GM18861 (cell line): ENCODE data around the gene AXIN1.
"Not testable (repeated sequence)": the region's sequence is repeated elsewhere in the genome, so short reads cannot be mapped to it uniquely, and the experiment has no call there.

ENCODE experiments used
- ATAC-seq: cut with Tn5 transposase; IDR thresholded peaks from one replicate; pipeline ENCODE4 v1.9.1; 2021; ENCODE audit not compliant: unreplicated experiment

The AXIN1 gene

GRCh38 chr16:381012-381788, 28.7 kb upstream of the AXIN1 start:
- ATAC-seq, result no peak

- no peak for ATAC-seq
Measured at GRCh38 chr16:380762-381011, 28.2 kb upstream of the AXIN1 start.

- no peak for ATAC-seq
Measured at GRCh38 chr16:379961-380761, 27.6 kb upstream of the AXIN1 start.

GRCh38 chr16:379183-379960, 26.8 kb upstream of the AXIN1 start:
- ATAC-seq, result no peak

- no peak for ATAC-seq
Measured at GRCh38 chr16:378821-379182, 26.3 kb upstream of the AXIN1 start.

- ATAC-seq, result not testable (repeated sequence)
Measured at GRCh38 chr16:378113-378820, 25.7 kb upstream of the AXIN1 start.

- no peak for ATAC-seq
Measured at GRCh38 chr16:377419-377951, 25.0 kb upstream of the AXIN1 start.

GRCh38 chr16:376817-377418, 24.4 kb upstream of the AXIN1 start:
- ATAC-seq, result no peak

- no peak for ATAC-seq
Measured at GRCh38 chr16:375927-376816, 23.6 kb upstream of the AXIN1 start.

- ATAC-seq, result no peak
Measured at GRCh38 chr16:375212-375611, 22.7 kb upstream of the AXIN1 start.

GRCh38 chr16:374616-374926, 22.0 kb upstream of the AXIN1 start:
- ATAC-seq, result no peak

GRCh38 chr16:373848-374615, 21.5 kb upstream of the AXIN1 start:
- ATAC-seq, result no peak

GRCh38 chr16:373020-373598, 20.6 kb upstream of the AXIN1 start:
- no peak for ATAC-seq

GRCh38 chr16:372302-372983, 19.9 kb upstream of the AXIN1 start:
- ATAC-seq, result no peak

GRCh38 chr16:371515-372301, 19.2 kb upstream of the AXIN1 start:
- ATAC-seq, result no peak

- ATAC-seq, result no peak
Measured at GRCh38 chr16:370979-371514, 18.5 kb upstream of the AXIN1 start.

GRCh38 chr16:370443-370842, 17.9 kb upstream of the AXIN1 start, which contains the start of gene MRPL28:
Gene MRPL28, minus strand, starts transcription at chr16:370538. Its CDS starts 320 bp downstream, at chr16:370218.
- ATAC-seq, result peak; percentile 65
